GM18508 (cell line): ENCODE measurements around the gene ZNF799.
"Not testable (repeated sequence)": the region's sequence is repeated elsewhere in the genome, so short reads cannot be mapped to it uniquely, and the experiment has no call there.

ENCODE experiments used
- ATAC-seq: cut with Tn5 transposase; IDR thresholded peaks from one replicate; pipeline ENCODE4 v1.9.1; 2021; ENCODE audit warnings: moderate number of reproducible peaks; ENCODE audit not compliant: insufficient read depth, unreplicated experiment

The ZNF799 gene

DNA sequence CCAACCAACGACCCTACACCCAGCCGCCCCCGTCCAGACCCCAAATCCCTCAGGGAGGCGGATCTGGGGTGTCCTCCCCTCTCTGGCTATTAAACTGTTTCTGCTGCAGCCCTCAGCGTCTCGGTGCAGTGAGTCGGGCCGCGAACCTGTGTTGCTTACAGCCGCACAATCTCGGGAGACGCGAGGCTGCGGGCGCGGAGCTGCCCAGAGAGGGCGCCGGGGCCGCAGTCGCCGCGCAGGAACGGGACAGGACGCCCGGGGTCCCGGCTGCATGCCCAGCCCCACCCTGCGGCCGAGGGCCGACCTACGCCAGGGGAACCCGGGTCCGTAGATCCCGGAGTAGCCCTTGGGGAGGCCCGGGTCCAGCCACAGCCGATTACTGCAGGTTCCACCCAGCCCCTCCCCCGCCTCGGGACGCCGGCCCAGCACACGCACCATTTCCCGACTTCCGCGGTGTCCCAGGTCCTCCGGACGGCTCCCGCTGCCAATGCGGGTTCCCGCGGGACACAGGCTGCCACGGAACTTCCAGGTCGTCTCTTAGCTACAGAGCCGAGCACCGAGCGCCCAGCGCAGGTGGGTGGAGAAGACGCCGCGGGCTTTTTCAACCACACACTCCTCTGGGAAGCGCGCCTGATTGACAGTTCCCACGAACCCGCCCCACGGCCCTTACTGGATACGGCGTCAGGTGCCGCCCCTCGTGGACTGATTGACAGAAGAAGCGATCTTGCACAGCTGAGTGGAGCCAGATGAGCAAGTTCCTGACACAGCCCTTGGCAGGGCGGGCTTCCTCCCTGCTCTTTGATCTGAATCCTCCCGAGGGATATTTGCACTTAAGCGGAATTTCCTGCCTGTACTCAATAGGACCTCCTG, at the start of gene ZNF799:
TSS of gene ZNF799 (minus strand) at position 639 of the 870 bp plus-strand sequence. CDS start at position 438, 201 bp downstream.
- ATAC-seq, result peak; percentile 58

- ATAC-seq, result no peak
Measured at GRCh38 chr19:12450844-12451243, 49.8 kb upstream of the ZNF799 start.

GRCh38 chr19:12448808-12449207, 47.7 kb upstream of the ZNF799 start:
- no peak for ATAC-seq

DNA sequence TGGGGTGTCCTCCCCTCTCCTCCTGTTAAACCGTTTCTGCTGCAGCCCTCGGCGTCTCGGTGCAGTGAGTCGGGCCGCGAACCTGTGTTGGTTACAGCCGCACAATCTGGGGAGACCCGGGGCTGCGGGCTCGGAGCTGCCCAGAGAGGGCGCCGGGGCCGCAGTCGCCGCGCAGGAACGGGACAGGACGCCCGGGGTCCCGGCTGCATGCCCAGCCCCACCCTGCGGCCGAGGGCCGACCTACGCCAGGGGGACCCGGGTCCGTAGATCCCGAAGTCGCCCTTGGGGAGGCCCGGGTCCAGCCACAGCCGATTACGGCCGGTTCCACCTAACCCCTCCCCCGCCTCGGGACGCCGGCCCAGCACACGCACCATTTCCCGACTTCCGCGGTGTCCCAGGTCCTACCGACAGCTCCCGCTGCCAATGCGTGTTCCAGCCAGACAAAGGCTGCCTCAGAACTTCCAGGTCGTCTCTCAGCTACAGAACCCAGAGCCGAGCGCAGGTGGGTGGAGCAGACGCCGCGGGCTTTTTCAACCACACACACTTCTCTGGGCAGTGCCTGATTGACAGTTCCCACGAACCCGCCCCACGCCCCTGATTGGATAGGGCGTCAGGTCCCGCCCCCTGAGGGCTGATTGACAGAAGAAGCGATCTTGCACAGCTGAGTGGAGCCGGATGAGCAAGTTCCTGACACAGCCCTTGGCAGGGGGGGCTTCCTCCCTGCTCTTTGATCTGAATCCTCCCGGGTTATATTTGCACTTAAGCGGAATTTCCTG, 39.7 kb upstream of the ZNF799 start, which contains the start of gene ZNF443:
TSS of gene ZNF443 (minus strand) at position 481 of the 776 bp plus-strand sequence. CDS start at position 374, 107 bp downstream.
- peak; percentile 80 for ATAC-seq

- not testable (repeated sequence) for ATAC-seq
Measured at GRCh38 chr19:12439686-12440540, 38.8 kb upstream of the ZNF799 start.

DNA sequence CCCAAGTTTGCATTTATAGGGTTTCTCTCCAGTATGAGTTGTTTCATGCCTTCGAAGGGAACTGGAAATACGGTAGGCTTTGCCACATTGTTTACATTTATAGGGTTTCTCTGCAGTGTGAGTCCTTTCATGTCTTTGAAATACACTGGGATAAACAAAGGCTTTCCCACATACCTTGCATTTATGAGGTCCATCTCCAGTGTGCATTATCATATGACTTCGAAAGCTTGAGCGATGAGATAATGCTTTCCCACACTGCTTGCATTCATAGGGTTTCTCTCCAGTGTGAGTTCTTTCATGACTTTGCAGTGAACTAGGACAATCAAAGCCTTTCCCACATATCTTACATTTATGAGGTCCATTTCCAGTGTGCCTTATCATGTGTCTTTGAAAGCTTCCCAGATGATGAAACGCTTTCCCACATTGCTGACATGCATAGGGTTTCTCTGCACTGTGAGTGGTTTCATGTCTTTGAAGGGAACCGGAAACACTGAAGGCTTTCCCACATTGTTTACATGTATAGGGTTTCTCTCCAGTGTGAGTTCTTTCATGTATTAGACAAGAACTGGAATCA, 29.7 kb upstream of the ZNF799 start:
- ATAC-seq, result not testable (repeated sequence)

DNA sequence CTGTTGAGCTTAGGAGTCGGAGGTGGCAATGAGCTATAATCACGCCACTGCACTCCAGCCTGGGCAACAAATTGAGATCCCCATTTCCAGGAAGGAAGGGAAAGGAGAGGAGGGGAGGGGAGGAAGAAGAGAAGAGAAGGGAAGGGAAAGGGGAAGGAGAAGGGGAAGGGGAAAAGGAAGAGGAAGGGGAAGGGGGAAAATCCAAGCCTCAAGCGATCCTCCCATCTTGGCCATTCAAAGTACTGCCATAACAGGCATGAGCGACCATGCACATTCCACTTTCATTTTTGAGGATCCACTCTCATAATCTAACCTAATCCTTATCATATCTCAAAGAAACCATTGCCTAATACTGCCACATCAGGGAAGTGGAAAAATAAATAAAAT, 24.8 kb upstream of the ZNF799 start:
- ATAC-seq, result no peak

GRCh38 chr19:12425236-12425887, 24.3 kb upstream of the ZNF799 start:
- no peak for ATAC-seq

GRCh38 chr19:12417273-12417672, 16.2 kb upstream of the ZNF799 start:
- not testable (repeated sequence) for ATAC-seq

DNA sequence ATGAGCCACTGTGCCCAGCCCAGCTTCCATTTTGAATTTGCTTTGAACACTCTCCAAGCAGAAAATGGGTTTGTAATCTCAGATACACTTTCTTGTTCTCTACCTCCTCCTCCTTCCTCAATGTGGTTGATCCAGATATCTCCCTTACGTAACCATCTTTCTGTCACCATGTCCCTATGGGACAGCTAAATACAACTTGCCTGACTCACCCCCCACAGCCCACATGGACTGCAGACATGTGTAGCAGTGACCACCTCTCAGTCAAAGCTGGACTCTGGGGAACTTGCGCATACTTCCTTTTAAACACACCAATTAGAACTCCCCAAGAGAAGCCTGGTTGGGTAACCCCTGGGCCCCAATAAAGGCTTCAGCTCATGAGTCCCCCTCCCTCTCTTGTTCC, 10.8 kb upstream of the ZNF799 start:
- no peak for ATAC-seq

DNA sequence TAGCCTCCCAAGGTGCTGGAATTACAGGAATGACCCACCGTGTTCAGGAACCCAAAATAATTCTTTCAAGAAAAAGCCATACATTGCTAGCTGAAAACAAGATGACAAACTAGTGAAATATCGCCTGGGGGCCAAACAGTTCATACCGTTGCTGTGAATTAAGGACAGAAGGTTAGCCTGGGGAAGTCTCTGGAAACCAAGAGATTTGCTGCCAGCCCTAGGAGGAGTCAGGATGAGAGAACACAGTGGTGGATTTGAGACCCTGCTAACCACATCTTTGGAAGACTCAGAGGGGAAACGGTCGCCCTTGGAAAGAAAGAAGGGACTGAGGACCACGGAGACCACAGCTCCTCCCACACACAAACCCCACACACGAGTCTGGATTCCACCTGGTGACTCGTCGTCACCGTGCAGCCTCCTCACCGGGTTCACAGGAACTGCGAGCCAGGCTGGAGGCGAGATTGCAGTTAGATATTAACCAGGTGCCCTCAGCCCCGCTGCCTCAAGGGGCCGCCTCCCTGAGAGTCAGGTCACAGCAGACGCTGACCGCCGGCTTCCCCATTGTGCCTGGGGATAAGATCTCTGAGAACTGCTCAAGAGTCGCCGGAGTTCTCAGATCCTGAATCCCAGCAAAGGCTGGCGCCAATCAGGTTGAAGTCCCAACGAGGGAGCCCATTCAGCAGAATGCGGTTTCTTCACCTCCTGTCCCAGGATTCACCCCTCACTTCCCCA, 1.0 kb downstream of the ZNF799 start:
- ATAC-seq, result peak; percentile 14

DNA sequence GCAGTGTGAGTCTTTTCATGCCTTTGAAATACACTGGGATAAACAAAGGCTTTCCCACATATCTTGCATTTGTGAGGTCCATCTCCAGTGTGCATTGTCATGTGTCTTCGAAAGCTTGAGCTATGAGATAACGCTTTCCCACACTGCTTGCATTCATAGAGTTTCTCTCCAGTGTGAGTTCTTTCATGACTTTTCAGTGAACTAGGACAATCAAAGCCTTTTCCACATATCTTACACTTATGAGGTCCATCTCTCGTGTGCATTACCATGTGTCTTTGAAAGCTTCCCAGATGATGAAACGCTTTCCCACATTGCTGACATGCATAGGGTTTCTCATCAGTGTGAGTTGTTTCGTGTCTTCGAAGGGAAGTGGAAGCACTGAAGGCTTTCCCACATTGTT, 9.9 kb downstream of the ZNF799 start:
- not testable (repeated sequence) for ATAC-seq

DNA sequence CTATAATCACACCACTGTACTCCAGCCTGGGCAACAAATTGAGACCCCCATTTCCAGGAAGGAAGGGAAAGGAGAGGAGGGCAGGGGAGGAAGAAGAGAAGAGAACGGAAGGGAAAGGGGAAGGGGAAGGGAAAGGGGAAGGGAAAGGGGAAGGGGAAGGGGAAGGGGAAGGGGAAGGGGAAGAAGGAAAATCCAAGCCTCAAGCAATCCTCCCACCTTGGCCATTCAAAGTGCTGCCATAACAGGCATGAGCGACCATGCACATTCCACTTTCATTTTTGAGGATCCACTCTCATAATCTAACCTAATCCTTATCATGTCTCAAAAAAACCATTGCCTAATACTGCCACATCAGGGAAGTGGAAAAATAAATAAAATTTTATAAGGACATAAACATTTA, 14.7 kb downstream of the ZNF799 start:
- ATAC-seq, result not testable (repeated sequence)

- ATAC-seq, result no peak
Measured at GRCh38 chr19:12380444-12380737, 20.7 kb downstream of the ZNF799 start.

DNA sequence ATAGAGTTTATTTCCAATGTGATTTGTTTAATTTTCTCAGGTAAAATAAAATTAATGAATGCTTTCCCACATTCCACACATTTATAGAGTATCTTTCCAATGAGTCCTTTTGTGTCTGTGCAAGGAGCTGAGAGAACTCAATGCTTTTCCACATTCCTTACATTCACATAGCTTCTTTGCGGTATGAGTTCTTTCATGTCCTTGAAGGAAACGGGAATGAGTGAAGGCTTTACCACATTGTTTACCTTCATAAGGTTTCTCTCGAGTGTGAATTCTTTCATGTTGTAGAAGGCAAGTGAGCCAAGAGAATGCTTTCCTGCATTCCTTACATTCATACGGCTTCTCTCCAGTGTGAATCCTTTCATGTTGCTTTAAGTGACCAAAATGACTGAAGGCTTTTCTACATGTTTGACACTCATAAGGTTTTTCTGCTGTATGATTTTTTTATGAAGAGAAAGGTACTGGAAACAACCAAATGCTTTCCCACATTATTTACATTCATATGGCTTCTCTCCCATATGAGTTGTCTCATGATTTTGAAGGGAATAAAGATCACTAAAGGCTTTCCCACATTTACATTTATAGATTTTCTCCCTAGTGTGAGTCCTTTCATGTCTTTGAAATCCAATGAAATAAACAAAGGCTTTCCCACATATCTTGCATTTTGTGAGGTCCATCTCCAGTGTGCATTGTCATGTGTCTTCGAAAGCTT, 21.2 kb downstream of the ZNF799 start:
- no peak for ATAC-seq

DNA sequence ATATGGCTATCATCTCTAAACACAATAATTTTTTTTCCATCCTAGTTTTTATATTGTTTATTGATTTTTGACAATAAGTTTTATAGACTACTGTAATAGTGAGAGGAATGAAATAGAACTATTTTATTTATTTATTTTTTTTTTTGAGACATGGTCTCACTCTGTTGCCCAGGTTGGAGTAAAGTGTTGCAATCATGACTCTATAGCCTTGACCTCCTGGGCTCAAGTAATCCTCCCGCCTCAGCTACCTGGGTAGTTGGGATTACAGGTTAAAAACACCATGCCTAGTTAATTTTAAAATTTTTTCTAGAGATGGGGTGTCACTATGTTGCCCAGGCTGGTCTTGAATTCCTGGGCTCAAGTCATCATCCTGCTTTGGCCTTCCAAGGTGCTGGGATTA, 27.0 kb downstream of the ZNF799 start:
- no peak for ATAC-seq

GRCh38 chr19:12365236-12366162, 35.6 kb downstream of the ZNF799 start, which contains the start of gene ZNF442:
Gene ZNF442, minus strand, starts transcription at chr19:12365683. Its CDS starts 2,052 bp downstream, at chr19:12363631.
- peak; percentile 70 for ATAC-seq
